Non-pigmented ciliary epithelial cell (primary cell): Measurements from ENCODE around the gene PCDHGA1.

Experiments used
- DNase-seq: peaks from one replicate; pipeline ENCODE4 v3.0.0-alpha.2; 2010; ENCODE audit warnings: low read depth

PCDHGA1 gene

GRCh38 chr5:141441571-141442170, 111.4 kb downstream of the PCDHGA1 start:
- DNase-seq = no peak

GRCh38 chr5:141465351-141465750, 135.0 kb downstream of the PCDHGA1 start:
- no peak for DNase-seq

GRCh38 chr5:141475625-141476131, 145.4 kb downstream of the PCDHGA1 start, which contains the start of gene PCDHGC3:
TSS of gene PCDHGC3 (plus strand) at chr5:141475966. CDS start at chr5:141476117, 151 bp downstream.
- DNase-seq = peak; percentile 82

GRCh38 chr5:141476132-141476911, 146.0 kb downstream of the PCDHGA1 start:
- DNase-seq = no peak

- DNase-seq = no peak
These were observed 146.8 kb downstream of the PCDHGA1 start for GRCh38 chr5:141477044-141477575.

GRCh38 chr5:141477815-141478214, 147.5 kb downstream of the PCDHGA1 start:
- DNase-seq = no peak

GRCh38 chr5:141478321-141478945, 148.1 kb downstream of the PCDHGA1 start:
- no peak for DNase-seq

GRCh38 chr5:141479776-141480175, 149.5 kb downstream of the PCDHGA1 start:
- DNase-seq = no peak

GRCh38 chr5:141483902-141484301, 153.6 kb downstream of the PCDHGA1 start:
- no peak for DNase-seq

GRCh38 chr5:141484310-141484640, 154.0 kb downstream of the PCDHGA1 start:
- DNase-seq = no peak

- no peak for DNase-seq
These were observed 154.5 kb downstream of the PCDHGA1 start, which contains the start of gene PCDHGC4 for GRCh38 chr5:141484641-141485311. TSS of gene PCDHGC4 (plus strand) at chr5:141485030. CDS start at chr5:141485174, 144 bp downstream.

- DNase-seq = no peak
These were observed 155.2 kb downstream of the PCDHGA1 start for GRCh38 chr5:141485321-141486055.

GRCh38 chr5:141486091-141486490, 155.8 kb downstream of the PCDHGA1 start:
- DNase-seq = no peak

- DNase-seq = no peak
These were observed 156.8 kb downstream of the PCDHGA1 start for GRCh38 chr5:141487131-141487530.

GRCh38 chr5:141488591-141489561, 158.6 kb downstream of the PCDHGA1 start, which contains the start of gene PCDHGC5:
TSS of gene PCDHGC5 (plus strand) at chr5:141489081. CDS start at chr5:141489241, 160 bp downstream.
- DNase-seq = no peak

GRCh38 chr5:141489841-141490240, 159.5 kb downstream of the PCDHGA1 start:
- no peak for DNase-seq

GRCh38 chr5:141490271-141490670, 160.0 kb downstream of the PCDHGA1 start:
- no peak for DNase-seq

GRCh38 chr5:141490771-141491170, 160.5 kb downstream of the PCDHGA1 start:
- no peak for DNase-seq

GRCh38 chr5:141491323-141492167, 161.2 kb downstream of the PCDHGA1 start:
- DNase-seq = no peak
